Kidney (tissue), 14 donors: ENCODE results near the gene SLC3A2. TPM values are rescaled to one million over a fixed set of nuclear protein-coding genes. Genes with fewer than 3 reads are reported as not detected.

ENCODE experiments used
- DNase-seq, 5 donors: peaks; one replicate each; pipeline ENCODE4 v3.0.0-alpha.2; 2013 to 2020
- FAIRE-seq: peaks from 2 replicates; lab custom pipeline; 2012; peaks lifted over from hg19 to GRCh38; lab: Jason Lieb, UNC
- H3K27ac ChIP-seq, 2 donors: one replicate each; pipeline ENCODE4 v1.7.0; 2013; ENCODE audit warnings: low read depth in 2 of 2, low read length in 2 of 2, inconsistent platforms in 1 of 2
- H3K27me3 ChIP-seq: one replicate; pipeline ENCODE4 v1.7.1; 2013; ENCODE audit warnings: low read length, inconsistent platforms; ENCODE audit not compliant: control insufficient read depth, insufficient read depth
- H3K36me3 ChIP-seq, 3 donors: one replicate each; pipeline versions ENCODE4 v1.7.0 to v1.7.1; 2013; ENCODE audit warnings: low read length in 3 of 3, control low read depth in 1 of 3, inconsistent platforms in 1 of 3; ENCODE audit not compliant: insufficient read depth in 3 of 3, control insufficient read depth in 2 of 3
- H3K4me1 ChIP-seq, 3 donors: one replicate each; pipeline versions ENCODE4 v1.7.0 to v1.7.1; 2013; ENCODE audit warnings: low read length in 3 of 3, inconsistent platforms in 1 of 3, low read depth in 1 of 3; ENCODE audit not compliant: control insufficient read depth in 2 of 3, insufficient read depth in 2 of 3
- H3K4me3 ChIP-seq, 3 donors: one replicate each; pipeline versions ENCODE4 v1.7.0 to v1.8.1; 2013; ENCODE audit warnings: low read length in 3 of 3, control low read depth in 1 of 3, inconsistent platforms in 1 of 3
- H3K9ac ChIP-seq, 3 donors: one replicate each; pipeline versions ENCODE4 v1.7.0 to v1.7.1; 2013; ENCODE audit warnings: low read length in 3 of 3, control low read depth in 1 of 3, inconsistent platforms in 1 of 3
- H3K9me3 ChIP-seq, 3 donors: one replicate each; pipeline versions ENCODE4 v1.7.0 to v1.7.1; 2013; ENCODE audit warnings: low read length in 3 of 3, control low read depth in 1 of 3, inconsistent platforms in 1 of 3; ENCODE audit not compliant: control insufficient read depth in 2 of 3, insufficient read depth in 1 of 3
- CTCF ChIP-seq: IDR thresholded peaks from 3 replicates; pipeline ENCODE4 v1.5.1; 2012; ENCODE audit warnings: mild to moderate bottlenecking, moderate library complexity, borderline replicate concordance; ENCODE audit not compliant: insufficient read depth; ENCODE audit errors: extremely low read depth
- intact Hi-C: fragments of 100-400 bp; cut with DNase I; formaldehyde crosslinking; loops from one replicate; pipeline ENCODE4 v1.11.1; 2022
- polyA plus RNA-seq: library from polyadenylated mRNA; stranded (reverse); fragments of 350-450 nt; fragmentation: Illumina TruSeq; extraction: RNeasy Lipid Tissue Mini Kit (QIAGEN cat#74804); gene quantifications from one replicate; pipeline ENCODE4 v1.2.3, GENCODE V29; 2014; ENCODE audit warnings: low read depth, low replicate concordance; ENCODE audit not compliant: insufficient read depth
- total RNA-seq: library from RNA; stranded (reverse); fragmentation: NEBNext Ultra II Directional; extraction: Animal tissue kit (Norgen Biotek cat#: 25700); gene quantifications from one replicate; pipeline ENCODE4 v1.2.1, GENCODE V29; 2021
- donor health status: control.
- donor health status: control.
- donor health status: control.
- donor health status: control.
- donor health status: control.
- donor health status: DM: yes; HTN: yes; CAD: no.
- donor health status: Normal renal cell carcinoma (clear cell type).

Gene SLC3A2
- total and polyA plus RNA-seq, 2 donors from 2014 or later, result 203 to 299 TPM

GRCh38 chr11:62885137-62885750 lies 4.5 kb downstream of the SLC3A2 start:
- intact Hi-C loops, result no loop called here
- Histone ChIP-seq H3K9me3 (no peaks in the 10 kb centered on the region), H3K4me3 (peak overlapping the region in 2 of 3 donors; percentile 4 to 37), H3K27me3 (no peaks in the 10 kb centered on the region), H3K27ac (peak overlapping the region in 1 of 2 donors; percentile 18), H3K9ac (peak overlapping the region in 1 of 3 donors; percentile 7), H3K4me1 (peaks cover 4 to 44% (median 36%) of the 10 kb centered on the region in 3 donors), H3K36me3 (peaks cover 24 to 70% (median 44%) of the 10 kb centered on the region in 3 donors)
- FAIRE-seq (no peak), DNase-seq (no peak)
- TF ChIP-seq CTCF, result no peak

GRCh38 chr11:62888406-62888805 lies 7.7 kb downstream of the SLC3A2 start:
- Histone ChIP-seq H3K4me1 (peaks cover 2 to 37% (median 28%) of the 10 kb centered on the region in 3 donors), H3K27ac (peak overlapping the region; percentile 0 to 45), H3K9me3 (no peaks in the 10 kb centered on the region), H3K27me3 (no peaks in the 10 kb centered on the region), H3K9ac (no peak overlapping the region), H3K4me3 (no peak overlapping the region), H3K36me3 (peaks cover 19 to 55% (median 35%) of the 10 kb centered on the region in 3 donors)
- DNase-seq (no peak), FAIRE-seq (no peak)
- TF ChIP-seq CTCF, result no peak
- intact Hi-C loops, result no loop called here

GRCh38 chr11:62889126-62889483 lies 8.4 kb downstream of the SLC3A2 start:
- peaks cover 2 to 30% (median 24%) of the 10 kb centered on the region in 3 donors for H3K4me1 ChIP-seq

More at GRCh38 chr11:62889126-62889483, 8.4 kb downstream of the SLC3A2 start:
- TF ChIP-seq CTCF, result no peak
- Histone ChIP-seq H3K36me3 (peaks cover 17 to 48% (median 30%) of the 10 kb centered on the region in 3 donors), H3K27me3 (no peaks in the 10 kb centered on the region), H3K27ac (peak overlapping the region; percentile 59 to 81), H3K9me3 (no peaks in the 10 kb centered on the region), H3K4me3 (no peak overlapping the region), H3K9ac (peak overlapping the region in 1 of 3 donors; percentile 4)
- intact Hi-C loops, result no loop called here
- FAIRE-seq, result no peak
- no peak for DNase-seq
